Caki2 (cell line): ENCODE results near the gene B9D1. TPM values are rescaled to one million over a fixed set of nuclear protein-coding genes. Genes with fewer than 3 reads are reported as not detected.

Experiments used
- DNase-seq: peaks from one replicate; pipeline ENCODE4 v3.0.0-alpha.2; 2015; ENCODE audit warnings: low read depth
- in situ Hi-C: cut with HindIII; loops from 2 replicates; pipeline ENCODE4 v1.10.0; 2016; ENCODE audit warnings: low sequenced_read_pairs, low pct_unique_long_range_greater_than_20kb, mixed read lengths
- total RNA-seq: library from RNA; depleted of rRNA; stranded (reverse); fragments of >200 nt; shearing (Covaris generic); gene quantifications from 2 replicates; pipeline ENCODE4 v1.2.3, GENCODE V29; 2014; ENCODE audit warnings: low replicate concordance; rRNA removed

Gene B9D1
- total RNA-seq, 1 experiment from 2014 or later: 55.1 TPM

DNA sequence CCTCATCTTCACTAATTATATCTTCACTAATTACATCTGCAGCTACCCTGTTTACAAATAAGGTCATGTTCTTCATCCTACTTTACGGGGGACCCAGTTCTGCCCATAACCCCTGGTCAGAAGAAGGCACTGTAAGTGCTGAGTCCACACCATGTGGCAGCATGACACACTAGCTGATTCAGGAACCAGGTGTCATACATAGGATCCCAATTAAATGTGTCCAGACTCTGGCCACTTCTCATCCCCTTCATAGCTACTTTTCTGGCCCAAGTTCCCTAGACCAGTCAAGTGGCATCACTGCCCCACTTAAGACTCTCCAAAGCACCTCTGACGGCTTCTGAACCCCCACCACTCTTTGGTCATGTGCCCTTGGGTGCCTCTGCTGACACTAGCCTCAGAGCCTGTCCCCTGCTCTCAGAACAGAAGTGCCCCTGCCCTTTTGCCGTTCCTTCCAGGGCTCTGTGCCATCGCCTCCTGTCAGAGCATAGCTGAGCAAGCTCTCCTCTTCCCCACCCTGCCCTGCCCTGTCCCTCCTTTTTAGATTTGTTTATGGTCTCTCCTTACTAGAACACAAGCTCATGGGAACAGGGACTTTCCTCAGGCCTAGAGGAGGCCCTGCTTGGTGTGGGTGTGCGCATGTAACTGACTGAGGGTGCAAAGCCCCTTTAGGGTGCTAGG lies 61.1 kb downstream of the B9D1 start:
- DNase-seq: no peak
- in situ Hi-C loops: no loop called here

DNA sequence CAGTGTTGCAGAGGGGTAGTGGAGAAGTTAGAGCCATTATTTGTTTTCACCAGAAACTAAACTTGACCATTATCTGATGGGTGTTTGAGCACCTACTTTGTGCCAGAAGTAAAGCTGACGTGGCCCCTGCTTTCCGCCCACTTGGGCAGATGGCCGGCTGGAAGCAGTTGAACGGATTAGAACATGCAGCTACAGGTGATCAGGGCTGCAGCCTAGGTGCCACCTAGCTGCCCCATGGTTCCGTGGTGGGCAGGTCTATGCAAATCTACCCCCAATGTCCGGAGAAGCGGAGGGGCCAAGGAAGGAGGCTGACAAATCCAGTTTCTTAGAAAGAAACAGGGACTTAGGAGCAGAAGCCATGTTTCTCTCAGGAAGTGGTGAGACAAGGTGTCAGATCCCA lies 62.7 kb downstream of the B9D1 start:
- in situ Hi-C loops: no loop called here
- DNase-seq: no peak

DNA sequence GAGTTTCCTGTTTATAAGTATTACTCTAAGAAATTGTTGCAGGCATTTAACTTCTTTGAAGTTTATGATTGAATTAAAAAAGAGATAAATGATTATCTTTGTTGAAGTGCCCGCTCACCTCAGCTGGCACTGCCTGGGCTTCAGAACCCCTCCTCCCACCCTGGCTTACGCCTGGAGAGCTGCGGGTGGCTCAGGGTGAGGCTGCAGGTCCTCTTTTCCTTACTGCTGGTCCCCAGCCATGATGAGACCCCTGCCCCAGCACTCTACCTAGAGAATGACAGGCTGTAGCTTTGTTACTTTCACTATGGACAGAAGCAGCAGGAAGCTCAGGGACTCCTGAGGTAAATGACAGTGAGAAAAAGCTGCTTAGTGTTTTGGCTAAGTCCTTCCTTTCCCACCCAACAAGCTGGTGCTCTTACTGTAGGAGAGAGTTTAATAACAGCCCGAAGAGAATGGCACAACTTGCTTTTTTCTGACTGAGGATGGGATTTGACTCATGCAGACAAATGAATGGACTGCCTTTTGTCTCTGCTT lies 63.2 kb downstream of the B9D1 start:
- DNase-seq: no peak
- in situ Hi-C loops: no loop called here

DNA sequence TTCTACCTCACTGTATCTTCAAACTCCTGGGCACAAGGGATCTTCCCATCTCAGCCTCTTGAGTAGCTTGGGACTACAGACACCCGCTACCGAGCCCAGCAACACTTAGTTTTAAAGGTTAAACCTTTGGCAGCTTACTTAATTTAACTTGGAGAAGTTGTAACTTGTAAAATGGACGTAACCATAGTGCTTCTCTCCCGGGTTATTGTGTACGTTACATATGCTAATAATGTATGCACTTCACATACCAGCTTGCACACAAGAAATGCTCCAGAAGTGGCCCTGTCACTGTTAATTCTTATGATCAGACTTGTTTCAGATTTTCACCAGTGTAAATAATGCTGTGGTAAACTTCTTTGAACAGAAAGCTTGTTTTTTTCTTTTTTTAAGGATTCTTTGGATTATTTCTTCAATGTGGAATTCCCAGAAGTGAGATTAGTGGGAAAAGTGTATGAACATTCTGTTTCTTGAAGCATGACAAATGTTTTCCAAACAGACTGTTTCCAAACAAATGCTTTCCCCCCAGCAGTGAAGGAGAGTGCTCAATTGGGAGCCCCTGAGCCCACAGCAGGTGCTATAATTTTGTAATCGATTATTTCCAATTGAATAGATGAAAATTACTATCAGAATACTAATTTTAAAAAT lies 63.8 kb downstream of the B9D1 start:
- in situ Hi-C loops: no loop called here
- no peak for DNase-seq

DNA sequence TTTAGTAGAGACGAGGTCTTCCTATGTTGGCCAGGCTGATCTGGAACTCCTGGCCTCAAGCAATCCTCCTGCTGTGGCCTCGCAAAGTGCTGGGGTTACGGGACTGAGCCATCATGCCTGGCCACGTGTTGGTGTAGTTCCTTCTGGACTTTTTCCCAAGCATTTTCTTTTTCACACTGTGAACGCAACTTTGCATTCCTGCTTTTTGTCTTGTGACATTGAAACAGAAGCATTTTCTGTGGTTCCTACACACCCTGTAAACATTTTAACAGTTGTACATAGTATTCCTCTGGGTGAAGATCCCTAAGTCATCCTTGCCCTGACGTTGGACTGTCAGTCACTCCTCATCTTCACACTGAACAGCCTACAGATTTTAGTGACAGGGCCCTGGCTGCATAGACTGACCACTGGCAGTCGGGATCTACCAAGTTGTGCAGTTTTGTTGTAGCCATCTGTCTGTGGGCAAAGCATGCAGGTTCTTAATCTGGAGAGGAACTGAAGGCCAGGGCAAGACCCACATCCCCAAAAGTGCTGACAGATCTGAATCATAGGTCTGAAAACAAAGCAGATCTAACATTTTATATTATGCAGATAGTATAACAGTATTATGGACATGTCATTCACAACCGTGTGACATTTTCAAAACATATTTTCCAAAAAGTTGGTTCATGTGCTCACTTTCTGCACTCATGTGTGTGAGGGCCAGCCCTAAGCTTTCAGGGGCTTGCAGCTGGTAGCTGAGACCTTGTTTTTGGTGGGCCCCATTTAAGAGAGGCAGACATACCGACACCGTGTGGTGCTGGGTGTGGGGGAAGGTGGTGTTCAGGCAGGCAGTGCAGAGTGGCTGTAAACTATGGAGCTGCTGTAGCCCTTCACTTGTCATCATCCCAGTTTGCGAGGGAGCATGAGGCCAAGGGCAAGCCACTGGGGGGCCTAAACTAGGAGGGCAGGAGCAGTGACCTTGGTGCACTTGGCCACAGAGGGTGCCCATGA lies 65.4 kb downstream of the B9D1 start:
- no peak for DNase-seq
- in situ Hi-C loops: no loop called here

DNA sequence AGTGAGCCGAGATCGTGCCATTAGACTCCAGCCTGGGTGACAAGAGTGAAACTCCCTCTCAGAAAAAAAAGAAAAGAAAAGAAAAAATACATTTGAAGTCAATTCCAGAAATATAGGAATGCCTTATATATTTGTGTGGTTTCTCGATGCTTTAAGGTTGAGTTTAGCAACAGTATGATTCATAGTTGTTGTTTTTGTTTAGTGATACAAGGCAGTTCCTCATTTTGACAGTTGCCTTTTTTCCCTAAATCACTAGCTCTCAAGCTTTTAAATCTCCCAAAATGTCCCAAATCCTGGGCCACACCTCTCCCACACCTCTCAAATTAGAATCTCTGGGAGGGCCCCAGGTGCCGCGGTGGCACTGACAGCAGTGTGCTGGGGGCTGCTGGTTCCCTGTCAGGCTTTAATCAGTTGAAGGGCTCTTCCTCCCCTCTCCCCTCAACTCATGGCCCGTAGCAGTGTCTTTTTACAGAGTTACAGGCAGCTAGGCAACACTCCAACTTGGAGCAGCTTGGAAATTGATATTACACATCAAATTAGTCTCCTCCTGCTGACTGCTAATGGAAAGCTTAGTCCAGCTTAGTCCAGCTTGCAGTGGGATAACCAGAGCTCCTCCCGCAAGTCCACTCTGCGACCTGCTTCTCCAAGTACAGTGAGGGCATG lies 66.9 kb downstream of the B9D1 start:
- DNase-seq: no peak
- in situ Hi-C loops: no loop called here

DNA sequence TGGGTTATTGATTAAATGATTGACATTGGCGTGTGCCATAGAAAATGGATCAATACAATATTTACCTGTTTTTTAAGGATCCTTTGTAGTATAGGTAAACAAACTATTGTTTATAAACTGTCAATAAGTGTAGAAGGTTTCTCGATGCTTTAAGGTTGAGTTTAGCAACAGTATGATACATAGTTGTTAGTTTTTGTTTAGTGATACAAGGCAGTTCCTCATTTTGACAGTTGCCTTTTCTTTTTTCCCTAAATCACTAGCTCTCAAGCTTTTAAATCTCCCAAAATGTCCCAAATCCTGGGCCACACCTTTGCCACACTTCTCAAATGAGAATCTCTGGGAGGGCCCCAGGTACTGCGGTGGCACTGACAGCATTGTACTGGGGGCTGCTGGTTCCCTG lies 68.1 kb downstream of the B9D1 start:
- no peak for DNase-seq
- in situ Hi-C loops: no loop called here

Other genes with a start within 250 kb of the B9D1 start
- gene GRAPL, start 235.1 kb downstream of the B9D1 start, total RNA-seq: not detected in 2 replicates
- 14.8 and 19.1 TPM in 2 replicates for gene EPN2, start 125.4 kb downstream of the B9D1 start, total RNA-seq
- 0.55 and 3.9 TPM in 2 replicates for gene MAPK7, start 15.8 kb upstream of the B9D1 start, total RNA-seq
- not detected in 2 replicates for gene MFAP4, start 24.5 kb upstream of the B9D1 start, total RNA-seq
- gene RNF112, start 48.5 kb upstream of the B9D1 start, total RNA-seq: 1.5 and 1.6 TPM in 2 replicates
- gene SLC47A1, start 171.1 kb upstream of the B9D1 start, total RNA-seq: 7.2 and 18.0 TPM in 2 replicates